Measurements from ENCODE around the gene SLC52A1.

DNA sequence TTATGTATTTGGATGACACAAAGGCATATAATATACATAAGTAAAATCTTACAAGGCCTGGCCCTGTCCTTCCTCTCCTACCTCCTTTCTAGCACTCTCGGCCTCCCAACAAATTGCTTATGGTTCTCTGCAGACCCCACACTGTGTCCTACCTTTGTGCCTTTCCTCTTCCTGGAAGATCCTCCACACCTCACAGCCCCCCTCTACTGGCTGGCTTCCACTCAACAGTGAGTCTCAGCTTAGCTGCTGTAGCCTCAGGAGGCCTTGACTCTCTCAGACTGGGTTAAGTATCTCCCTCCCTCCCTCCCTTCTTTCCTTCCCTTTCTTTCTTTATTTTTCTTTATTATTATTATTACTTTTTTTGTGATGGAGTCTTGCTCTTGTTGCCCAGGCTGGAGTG lies 8.3 kb upstream of the SLC52A1 start:
- TF ChIP-seq EP300 (IDR thresholded peaks at IDR 0.05) (no peak), CTCF (IDR thresholded peaks at IDR 0.05) (no peak), POLR2A (IDR thresholded peaks at IDR 0.05) (no peak)

Data from tibial nerve (tissue), 4 donors.